HG02970 (cell line): Measurements from ENCODE around the gene NDUFB8.
"Not testable (repeated sequence)": the region's sequence is repeated elsewhere in the genome, so short reads cannot be mapped to it uniquely, and the experiment has no call there.

ENCODE experiments used
- ATAC-seq: cut with Tn5 transposase; IDR thresholded peaks from one replicate; pipeline ENCODE4 v1.9.1; 2021; ENCODE audit warnings: mild to moderate bottlenecking, moderate library complexity, moderate number of reproducible peaks; ENCODE audit not compliant: unreplicated experiment, low FRiP score

NDUFB8 gene

GRCh38 chr10:100529475-100530298 is at the start of gene NDUFB8:
NDUFB8 (minus strand) TSS chr10:100529871; CDS start chr10:100529851, 20 bp downstream.
- peak; percentile 63 for ATAC-seq

- ATAC-seq, result no peak
Measured at GRCh38 chr10:100576282-100576635, 46.6 kb upstream of the NDUFB8 start.

- ATAC-seq, result no peak
Measured at GRCh38 chr10:100575585-100576281, 46.1 kb upstream of the NDUFB8 start.

GRCh38 chr10:100575146-100575545 is 45.5 kb upstream of the NDUFB8 start:
- ATAC-seq, result not testable (repeated sequence)

GRCh38 chr10:100571084-100571856 is 41.6 kb upstream of the NDUFB8 start:
- no peak for ATAC-seq

- ATAC-seq, result no peak
Measured at GRCh38 chr10:100570506-100570905, 40.8 kb upstream of the NDUFB8 start.

GRCh38 chr10:100569687-100570481 is 40.2 kb upstream of the NDUFB8 start:
- no peak for ATAC-seq

- ATAC-seq, result no peak
Measured at GRCh38 chr10:100568912-100569311, 39.2 kb upstream of the NDUFB8 start.

GRCh38 chr10:100567826-100568225 is 38.2 kb upstream of the NDUFB8 start:
- ATAC-seq, result no peak

GRCh38 chr10:100567249-100567648 is 37.6 kb upstream of the NDUFB8 start:
- no peak for ATAC-seq

GRCh38 chr10:100566561-100566960 is 36.9 kb upstream of the NDUFB8 start:
- ATAC-seq, result no peak

GRCh38 chr10:100565206-100565985 is 35.7 kb upstream of the NDUFB8 start:
- no peak for ATAC-seq

- no peak for ATAC-seq
Measured at GRCh38 chr10:100562008-100562672, 32.5 kb upstream of the NDUFB8 start.

- no peak for ATAC-seq
Measured at GRCh38 chr10:100561005-100561404, 31.3 kb upstream of the NDUFB8 start.

GRCh38 chr10:100560248-100560647 is 30.6 kb upstream of the NDUFB8 start:
- ATAC-seq, result no peak

GRCh38 chr10:100554902-100555301 is 25.2 kb upstream of the NDUFB8 start:
- ATAC-seq, result no peak

GRCh38 chr10:100553929-100554328 is 24.3 kb upstream of the NDUFB8 start:
- no peak for ATAC-seq

GRCh38 chr10:100551738-100552137 is 22.1 kb upstream of the NDUFB8 start:
- no peak for ATAC-seq

- ATAC-seq, result no peak
Measured at GRCh38 chr10:100551196-100551595, 21.5 kb upstream of the NDUFB8 start.
